ENCODE results near the gene LRRC8A.
"Not testable (repeated sequence)": the region's sequence is repeated elsewhere in the genome, so short reads cannot be mapped to it uniquely, and the experiment has no call there.

LRRC8A gene

DNA sequence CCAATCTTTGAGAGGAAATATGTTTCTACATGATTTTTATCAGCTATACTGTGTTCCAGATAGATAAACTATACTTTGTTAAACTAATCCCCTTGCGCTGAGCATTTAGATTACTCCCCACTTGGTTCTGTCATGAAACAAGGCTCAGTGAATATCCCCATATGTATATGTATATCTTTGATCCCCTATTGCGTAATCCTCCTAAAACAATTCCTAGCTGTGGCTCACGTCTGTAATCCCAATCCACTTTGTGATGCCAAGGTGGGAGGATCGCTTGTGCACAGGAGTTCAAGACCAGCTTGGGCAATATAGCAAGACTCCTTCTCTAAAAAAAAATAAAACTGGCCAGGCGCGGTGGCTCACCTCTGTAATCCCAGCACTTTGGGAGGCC, 41.6 kb downstream of the LRRC8A start:
- DNase-seq: no peak

DNA sequence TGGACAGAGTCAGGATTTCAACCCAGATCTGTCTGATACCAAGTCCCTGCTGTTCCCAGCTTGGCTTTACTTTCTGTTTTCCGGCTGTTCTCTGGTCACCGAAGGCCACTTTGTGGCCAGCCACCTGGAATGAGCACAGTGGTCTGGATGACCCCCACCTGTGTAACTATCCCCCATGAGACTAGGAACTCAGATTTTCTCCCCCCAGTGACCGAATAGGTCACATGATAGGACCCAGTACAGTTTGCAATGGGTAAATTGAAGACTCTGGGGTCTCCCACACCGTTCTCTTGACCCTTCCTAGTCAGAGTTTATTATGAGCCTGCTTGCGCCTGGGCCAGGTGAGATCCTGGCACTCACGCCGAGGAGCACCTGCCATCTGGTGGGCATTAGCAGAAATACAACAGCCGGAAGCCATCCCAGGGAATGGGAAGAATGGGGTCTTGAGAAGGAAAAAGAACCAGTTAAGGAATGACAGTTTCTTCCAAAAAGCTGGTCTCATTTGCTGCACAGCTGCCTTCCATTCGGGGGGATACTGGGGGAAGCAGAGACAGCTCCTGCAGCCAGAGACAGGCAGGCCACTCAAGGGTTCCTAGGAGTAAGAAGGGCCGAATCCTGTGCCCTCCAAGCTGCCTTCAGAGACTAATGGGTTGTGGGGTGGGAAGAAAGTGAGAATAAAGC, 45.9 kb downstream of the LRRC8A start:
- DNase-seq: peak; percentile 29

DNA sequence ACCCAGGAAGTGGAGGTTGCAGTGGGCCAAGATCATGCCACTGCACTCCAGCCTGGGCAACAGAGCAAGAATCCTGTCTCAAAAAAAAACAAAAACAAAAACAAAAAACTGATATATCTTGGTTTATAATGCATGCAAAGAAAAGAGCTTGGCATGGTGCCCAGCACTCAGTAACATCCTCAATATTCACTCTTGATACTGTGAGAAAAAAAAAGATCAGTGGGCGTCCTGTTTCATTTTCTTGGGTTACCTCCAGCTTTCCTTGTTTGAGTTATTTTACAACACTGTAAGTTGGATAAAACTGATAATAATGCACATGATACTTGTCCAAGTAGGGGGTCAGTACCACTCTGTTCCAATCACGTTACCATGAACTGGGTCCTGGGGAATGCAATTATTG, 46.7 kb downstream of the LRRC8A start:
- DNase-seq: no peak

- no peak for DNase-seq
These were observed 47.6 kb downstream of the LRRC8A start for GRCh38 chr9:128929560-128929959.

DNA sequence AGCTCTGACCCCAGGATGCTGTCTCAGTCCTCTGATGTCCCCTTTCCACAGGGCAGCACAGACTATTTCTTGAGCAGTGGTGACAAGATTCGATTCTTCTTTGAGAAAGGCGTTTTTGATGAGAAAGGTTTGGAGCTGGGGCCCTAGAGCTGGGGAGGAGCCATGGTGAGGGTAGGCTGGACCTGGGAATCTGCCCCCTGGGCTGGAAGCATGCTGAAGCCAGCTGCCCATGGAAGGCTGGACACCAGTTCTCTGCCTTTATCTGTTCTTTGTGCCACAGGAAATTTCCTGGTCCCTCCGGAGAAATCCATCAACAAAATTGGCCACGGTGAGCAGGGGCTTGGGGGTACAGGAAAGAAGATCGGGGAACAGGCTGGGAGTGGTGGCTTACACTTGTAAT, 51.8 kb downstream of the LRRC8A start:
- no peak for DNase-seq

- DNase-seq: no peak
These were observed 54.4 kb downstream of the LRRC8A start for GRCh38 chr9:128936171-128936865.

DNA sequence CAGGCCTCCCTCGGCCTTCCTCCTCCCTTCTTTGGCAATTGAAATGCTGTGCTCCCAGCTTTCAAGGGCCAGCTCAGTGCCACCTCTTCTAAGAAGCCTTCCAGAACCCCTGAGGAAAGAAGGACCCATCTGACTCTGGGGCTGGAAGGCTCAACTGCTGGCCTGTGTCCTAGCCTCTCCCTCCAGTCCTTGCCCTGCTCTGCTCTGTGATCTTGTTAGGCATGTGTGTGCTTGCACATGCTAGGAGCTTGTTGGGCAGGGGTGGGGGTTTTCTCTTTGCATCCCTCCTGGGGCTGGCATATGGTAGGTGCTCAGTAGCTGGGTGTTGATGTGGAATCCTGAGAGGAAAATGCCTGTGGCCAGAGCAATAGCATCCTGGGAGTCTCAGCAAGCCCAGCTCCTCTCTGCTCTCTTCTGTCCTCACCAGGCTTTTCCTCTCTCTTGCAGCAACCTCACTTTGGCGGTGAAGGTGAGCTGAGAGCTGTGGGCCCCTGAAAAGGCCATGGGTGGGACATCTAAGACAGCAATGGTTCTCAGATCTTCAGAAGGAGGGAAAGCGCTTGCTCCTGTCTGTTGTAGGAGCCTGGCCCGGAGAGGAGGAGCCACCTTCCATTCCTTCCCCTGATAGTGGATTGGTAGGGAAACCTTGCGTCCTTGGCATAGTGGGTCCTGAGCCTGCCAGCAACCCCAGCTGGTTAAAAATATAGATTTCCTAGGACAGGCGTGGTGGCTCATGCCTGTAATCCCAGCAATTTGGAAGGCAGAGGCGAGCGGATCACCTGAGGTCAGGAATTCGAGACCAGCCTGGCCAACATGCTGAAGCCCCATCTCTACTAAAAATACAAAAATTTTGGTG, 55.6 kb downstream of the LRRC8A start:
- DNase-seq: no peak

DNA sequence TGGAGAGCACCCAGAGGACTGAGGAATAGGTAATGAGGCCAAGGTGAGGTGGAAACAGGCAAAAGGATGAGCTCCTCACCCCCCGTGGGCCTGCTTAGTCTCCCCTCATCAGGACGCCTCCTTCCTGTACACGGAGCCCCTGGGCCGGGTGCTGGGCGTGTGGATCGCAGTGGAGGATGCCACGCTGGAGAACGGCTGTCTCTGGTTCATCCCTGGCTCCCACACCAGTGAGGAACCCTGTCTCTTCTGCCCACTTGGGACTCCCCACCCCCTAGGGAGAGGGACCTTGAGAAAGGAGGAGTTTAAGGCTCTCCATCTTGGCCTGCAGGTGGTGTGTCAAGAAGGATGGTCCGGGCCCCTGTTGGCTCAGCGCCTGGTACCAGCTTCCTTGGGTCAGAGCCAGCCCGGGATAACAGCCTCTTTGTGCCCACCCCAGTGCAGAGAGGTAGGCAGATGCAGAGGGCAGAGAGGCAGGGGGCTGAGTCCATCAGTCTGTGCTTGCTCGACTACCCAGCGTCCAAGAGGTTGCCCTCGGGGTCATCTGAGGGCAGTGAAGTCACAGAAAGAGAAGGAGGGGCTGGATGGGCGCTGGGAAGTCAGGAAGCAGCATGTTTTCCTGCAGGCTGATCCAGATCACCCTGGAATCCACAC, 58.5 kb downstream of the LRRC8A start:
- no peak for DNase-seq

DNA sequence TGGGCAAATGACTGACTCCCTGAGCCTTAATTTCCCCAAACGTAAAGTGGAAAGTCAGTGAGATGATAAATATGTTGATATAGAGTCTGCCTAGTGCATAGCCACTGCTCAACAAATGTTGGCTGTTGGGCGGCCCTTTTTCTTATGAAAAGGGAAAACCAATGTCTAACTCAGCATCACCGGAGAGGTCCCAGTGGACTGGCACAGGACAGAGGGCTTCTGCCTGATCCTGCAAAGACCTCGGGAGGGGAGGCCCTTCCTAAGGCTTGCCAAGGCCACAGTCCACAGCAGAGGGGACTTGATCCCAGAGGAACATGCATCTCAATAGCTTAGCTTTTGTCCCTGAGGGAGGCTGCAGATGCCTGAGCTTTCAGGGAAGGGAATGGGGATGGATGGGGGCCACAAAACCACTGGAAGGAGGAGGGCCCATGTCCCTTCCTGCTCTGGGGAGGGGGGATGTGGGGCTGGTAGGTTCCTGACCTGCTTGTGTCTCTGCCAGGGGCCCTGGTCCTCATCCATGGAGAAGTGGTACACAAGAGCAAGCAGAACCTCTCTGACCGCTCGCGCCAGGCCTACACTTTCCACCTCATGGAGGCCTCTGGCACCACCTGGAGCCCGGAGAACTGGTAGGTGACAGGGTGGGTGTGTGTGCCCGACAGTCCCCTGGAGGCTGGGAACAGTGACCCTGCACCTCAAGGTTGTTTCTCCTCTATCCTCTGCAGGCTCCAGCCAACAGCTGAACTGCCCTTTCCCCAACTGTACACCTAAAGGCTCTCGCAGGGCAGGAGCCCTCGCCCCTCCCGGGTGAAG, 59.2 kb downstream of the LRRC8A start:
- DNase-seq: no peak

DNA sequence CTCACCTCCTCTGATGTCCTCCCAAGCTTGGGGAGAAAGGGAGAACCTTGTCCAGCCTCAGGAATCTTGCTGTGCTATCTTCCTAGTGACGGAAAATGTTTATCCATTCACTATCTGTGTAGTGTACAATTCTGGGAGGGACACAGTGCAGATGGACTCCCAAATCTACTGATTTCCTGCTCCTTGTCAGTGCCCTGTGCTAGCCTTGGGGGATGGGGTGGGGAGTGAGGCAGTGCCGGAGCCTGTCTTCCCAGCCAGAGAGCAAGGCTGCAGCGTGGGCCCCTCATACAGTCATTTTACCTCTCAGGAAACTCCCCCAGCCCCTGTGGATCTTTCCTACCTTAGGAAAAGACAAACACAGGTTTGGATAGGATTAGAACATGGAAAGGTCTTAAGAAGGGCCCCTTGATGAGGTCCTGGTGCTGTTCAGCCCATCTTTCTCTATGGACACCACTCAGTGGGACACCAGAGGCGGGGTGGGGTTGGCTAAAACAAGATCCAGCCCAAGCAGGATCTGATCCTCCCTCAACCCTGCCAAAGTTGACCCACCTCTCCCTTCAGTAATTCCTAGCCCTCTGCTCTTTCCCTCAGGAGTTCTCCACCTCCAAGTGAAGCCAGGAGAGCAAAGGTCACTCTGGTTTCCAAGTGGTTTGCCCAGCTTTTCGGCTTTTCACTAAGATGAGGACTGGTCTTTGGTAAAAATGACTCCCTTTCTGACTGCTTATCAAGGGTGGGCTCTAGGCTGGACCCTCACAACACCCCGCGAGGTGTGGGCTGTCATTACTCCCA, 62.1 kb downstream of the LRRC8A start:
- no peak for DNase-seq

DNA sequence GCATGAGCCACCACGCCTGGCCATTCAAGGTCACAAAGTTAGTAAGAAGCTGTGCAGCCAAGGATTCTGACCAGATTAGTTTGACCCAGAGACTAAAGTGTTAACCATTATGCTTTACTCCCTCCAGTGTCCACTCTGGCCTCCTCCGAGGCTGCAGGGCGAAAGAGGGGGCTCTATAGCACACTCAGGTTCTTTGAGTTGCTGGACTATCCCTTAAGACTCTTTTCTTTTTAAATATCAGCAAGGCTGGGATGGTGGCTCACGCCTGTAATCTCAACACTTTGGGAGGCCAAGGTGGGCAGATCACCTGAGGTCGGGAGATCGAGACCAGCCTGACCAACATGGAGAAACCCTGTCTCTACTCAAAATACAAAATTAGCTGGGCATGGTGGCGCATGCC, 63.0 kb downstream of the LRRC8A start:
- not testable (repeated sequence) for DNase-seq

GRCh38 chr9:128945798-128946501, 64.0 kb downstream of the LRRC8A start:
- DNase-seq: no peak

GRCh38 chr9:128946571-128947276, 64.8 kb downstream of the LRRC8A start:
- DNase-seq: no peak

DNA sequence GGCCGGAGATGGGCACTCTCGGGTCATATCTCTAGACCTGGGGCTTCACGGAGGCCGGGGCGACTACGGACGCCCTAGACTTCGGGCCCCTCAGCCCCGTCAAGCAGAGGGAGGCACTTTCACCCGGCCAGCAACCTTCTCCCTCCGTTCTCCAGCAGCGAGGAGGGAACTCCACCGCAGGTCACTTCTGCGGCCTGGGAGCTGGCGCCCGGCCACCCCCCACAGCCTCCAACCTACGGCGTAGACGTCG, 65.3 kb downstream of the LRRC8A start:
- DNase-seq: no peak

DNA sequence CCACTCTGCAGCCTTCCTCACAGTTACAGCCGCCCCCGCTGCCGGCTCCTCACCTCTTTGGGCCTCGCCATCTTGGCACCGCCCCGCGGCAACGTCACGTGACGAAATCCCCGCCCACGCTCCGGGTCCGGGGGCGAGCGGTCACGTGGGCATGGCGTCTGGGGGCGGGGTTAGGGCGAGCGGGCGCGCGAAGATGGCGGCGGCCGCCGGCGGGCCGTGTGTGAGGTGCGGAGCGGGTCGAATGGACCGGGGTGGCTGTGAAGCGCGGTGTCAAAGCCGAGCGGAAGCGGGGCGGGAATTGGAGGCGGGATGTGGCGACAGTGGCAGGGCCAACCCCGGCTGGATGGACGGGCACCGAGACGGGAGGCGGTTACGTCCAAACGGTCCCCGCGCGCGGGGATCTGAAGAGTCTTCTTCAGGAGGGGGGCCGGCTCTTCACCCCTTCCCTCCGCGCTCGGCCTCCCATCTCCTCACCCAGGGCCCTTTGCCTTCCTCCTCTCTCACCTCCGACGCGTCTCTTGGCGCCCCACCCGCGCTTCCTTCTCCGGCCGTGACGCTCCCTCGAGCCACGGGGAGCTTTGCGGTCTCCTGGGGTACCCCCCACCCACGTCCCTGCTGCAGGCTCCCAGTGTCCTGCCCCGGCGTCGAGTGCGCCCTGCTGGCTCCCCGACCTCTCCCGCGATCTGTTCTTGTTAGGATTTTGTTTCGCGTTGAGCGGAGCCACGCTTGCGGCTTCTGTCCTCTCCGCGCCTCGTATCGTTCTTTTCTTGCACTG, 65.8 kb downstream of the LRRC8A start, which contains the start of the genes DOLK and NUP188:
DOLK (minus strand) TSS at position 77 of the 775 bp plus-strand sequence. CDS start 300 bp downstream, outside the sequence.
NUP188 (plus strand) TSS at position 173 of the 775 bp plus-strand sequence; CDS start at position 194, 21 bp downstream.
- DNase-seq: peak; percentile 90

- DNase-seq: not testable (repeated sequence)
These were observed 79.5 kb downstream of the LRRC8A start for GRCh38 chr9:128961403-128961802.

Measured in NCI-H748 treated with DMSO at 0.1 percent for 48 hours (cell line).